Chondrocyte (in vitro differentiated cells): Measurements from ENCODE around the gene RFX7. TPM values are rescaled to one million over a fixed set of nuclear protein-coding genes. Genes with fewer than 3 reads are reported as not detected.
A peak's percentile ranks its signal among the peaks of the same experiment; 100 is the strongest.
"Not testable (repeated sequence)": the region's sequence is repeated elsewhere in the genome, so short reads cannot be mapped to it uniquely, and the experiment has no call there.

ENCODE experiments used
- DNase-seq: peaks from one replicate; pipeline ENCODE4 v3.0.0; 2021; ENCODE audit warnings: mixed read lengths, low spot score
- H3K27ac Mint-ChIP-seq: one replicate; pipeline ENCODE4 v1.8.0; 2021; ENCODE audit warnings: mild to moderate bottlenecking, moderate library complexity, mixed read lengths; ENCODE audit not compliant: unreplicated experiment
- H3K27me3 Mint-ChIP-seq: 2 replicates; pipeline ENCODE4 v1.8.0; 2021; ENCODE audit warnings: low read depth, mixed read lengths
- H3K36me3 Mint-ChIP-seq: 2 replicates; pipeline ENCODE4 v1.8.0; 2021; ENCODE audit warnings: low read depth, mixed read lengths
- H3K4me1 Mint-ChIP-seq: 2 replicates; pipeline ENCODE4 v1.8.0; 2021; ENCODE audit warnings: low read depth, mild to moderate bottlenecking, mixed read lengths
- H3K4me3 Mint-ChIP-seq: one replicate; pipeline ENCODE4 v1.8.0; 2021; ENCODE audit warnings: mild to moderate bottlenecking, moderate library complexity, mixed read lengths; ENCODE audit not compliant: unreplicated experiment
- H3K9me3 Mint-ChIP-seq: 2 replicates; pipeline ENCODE4 v1.8.0; 2021; ENCODE audit warnings: low read depth, mixed read lengths
- CTCF ChIP-seq: fragments of 200-600 bp; sonication (generic); IDR thresholded peaks from 2 replicates; pipeline ENCODE4 v1.5.0; 2021; ENCODE audit warnings: antibody characterized with exemption, mild to moderate bottlenecking, moderate library complexity
- total RNA-seq: library from RNA; stranded (reverse); gene quantifications from 3 replicates; pipeline ENCODE4 v1.2.1, GENCODE V29; 2021

RFX7 gene
- total RNA-seq, 1 donor from 2014 or later: 17.8 TPM

- Mint-ChIP-seq H3K27ac (no peak overlapping the region), H3K9me3 (no peaks in the 10 kb centered on the region), H3K27me3 (no peaks in the 10 kb centered on the region)
Observed at GRCh38 chr15:56165234-56165633, 78.4 kb downstream of the RFX7 start.

GRCh38 chr15:56160966-56161365 is 82.7 kb downstream of the RFX7 start:
- peak overlapping the region; percentile 37 for H3K27ac Mint-ChIP-seq
- H3K36me3 Mint-ChIP-seq: no peaks in the 10 kb centered on the region
- no peak for TF ChIP-seq CTCF
- no peak for DNase-seq
- peaks cover 23% of the 10 kb centered on the region for H3K4me1 Mint-ChIP-seq
- H3K27me3 Mint-ChIP-seq: no peaks in the 10 kb centered on the region
- no peaks in the 10 kb centered on the region for H3K9me3 Mint-ChIP-seq
- H3K4me3 Mint-ChIP-seq: no peak overlapping the region

More at GRCh38 chr15:56165234-56165633, 78.4 kb downstream of the RFX7 start:
- Mint-ChIP-seq H3K4me3 (no peak overlapping the region), H3K4me1 (peaks cover 27% of the 10 kb centered on the region), H3K36me3 (no peaks in the 10 kb centered on the region)
- no peak for DNase-seq
- TF ChIP-seq CTCF: no peak

DNA sequence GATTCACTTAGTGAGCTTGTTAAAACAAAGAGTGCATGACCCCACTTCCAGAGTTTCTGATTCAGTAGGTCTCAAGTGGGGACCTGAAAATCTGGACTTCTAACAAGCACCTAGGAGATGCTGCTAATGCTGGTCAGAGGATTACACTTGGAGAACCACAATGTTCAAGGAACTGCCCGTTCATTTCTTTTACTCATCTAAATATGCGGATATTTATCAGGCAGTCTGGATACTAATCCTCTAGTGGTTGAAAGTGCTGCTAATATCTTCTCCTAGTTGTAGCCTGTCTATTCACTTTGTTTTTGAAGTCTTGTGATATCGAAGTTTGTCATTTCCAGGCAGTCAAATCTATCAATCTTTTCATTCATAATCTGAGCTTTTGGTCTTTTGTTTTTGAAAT is 86.8 kb downstream of the RFX7 start:
- H3K36me3 Mint-ChIP-seq: peaks cover 6% of the 10 kb centered on the region
- H3K4me3 Mint-ChIP-seq: no peak overlapping the region
- no peak for TF ChIP-seq CTCF
- peaks cover 18% of the 10 kb centered on the region for H3K4me1 Mint-ChIP-seq
- H3K27ac Mint-ChIP-seq: no peak overlapping the region
- peaks cover 25% of the 10 kb centered on the region for H3K9me3 Mint-ChIP-seq
- no peaks in the 10 kb centered on the region for H3K27me3 Mint-ChIP-seq
- no peak for DNase-seq

GRCh38 chr15:56155278-56155677 is 88.4 kb downstream of the RFX7 start:
- not testable (repeated sequence) for H3K27ac Mint-ChIP-seq, H3K27me3 Mint-ChIP-seq, DNase-seq, H3K36me3 Mint-ChIP-seq, H3K4me3 Mint-ChIP-seq
- Mint-ChIP-seq H3K4me1 (peaks cover 10% of the 10 kb centered on the region), H3K9me3 (peaks cover 25% of the 10 kb centered on the region)

DNA sequence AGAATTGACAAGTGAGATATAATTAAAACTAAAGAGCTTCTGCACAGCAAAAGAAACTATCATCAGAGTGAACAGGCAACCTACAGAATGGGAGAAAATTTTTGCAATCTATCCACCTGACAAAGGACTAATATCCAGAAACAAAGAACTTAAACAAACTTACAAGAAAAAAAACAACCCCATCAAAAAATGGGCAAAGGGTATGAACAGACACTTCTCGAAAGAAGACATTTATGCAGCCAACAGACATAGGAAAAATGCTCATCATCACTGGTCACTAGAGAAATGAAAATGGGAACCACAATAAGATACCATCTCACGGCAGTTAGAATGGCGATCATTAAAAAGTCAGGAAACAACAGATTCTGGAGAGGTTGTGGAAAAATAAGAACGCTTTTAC is 88.9 kb downstream of the RFX7 start:
- DNase-seq, H3K27ac Mint-ChIP-seq, H3K4me3 Mint-ChIP-seq, H3K36me3 Mint-ChIP-seq, H3K4me1 Mint-ChIP-seq, H3K27me3 Mint-ChIP-seq: not testable (repeated sequence)
- peaks cover 25% of the 10 kb centered on the region for H3K9me3 Mint-ChIP-seq

- no peak overlapping the region for H3K27ac Mint-ChIP-seq
- H3K4me1 Mint-ChIP-seq: peaks cover 28% of the 10 kb centered on the region
- no peak overlapping the region for H3K4me3 Mint-ChIP-seq
- no peaks in the 10 kb centered on the region for H3K27me3 Mint-ChIP-seq
- TF ChIP-seq CTCF: no peak
- peaks cover 17% of the 10 kb centered on the region for H3K36me3 Mint-ChIP-seq
- peaks cover 31% of the 10 kb centered on the region for H3K9me3 Mint-ChIP-seq
- DNase-seq: no peak
Observed at GRCh38 chr15:56150204-56150603, 93.5 kb downstream of the RFX7 start.
